Pancreas (tissue), 10 donors: ENCODE results near the gene MYH10. TPM values are rescaled to one million over a fixed set of nuclear protein-coding genes. Genes with fewer than 3 reads are reported as not detected.

Experiments used
- ATAC-seq, 4 donors: fragments of 200-7000 bp; cut with Tn5 transposase; one replicate each; pipeline versions ENCODE4 v1.8.0 to v1.9.1; 2020; ENCODE audit warnings: mild to moderate bottlenecking in 4 of 4, moderate library complexity in 4 of 4
- DNase-seq, 6 donors: peaks; one replicate each; pipeline ENCODE4 v3.0.0-alpha.2; 2020
- FAIRE-seq: peaks from 2 replicates; lab custom pipeline; 2012; peaks lifted over from hg19 to GRCh38; lab: Jason Lieb, UNC
- H3K27ac ChIP-seq, 4 donors: fragments of 200-600 bp; sonication (generic); 1 replicate in 3 of 4; 2 replicates in 1 of 4; pipeline versions ENCODE4 v1.5.0 to v1.8.0; 2020
- H3K27me3 ChIP-seq, 4 donors: fragments of 200-600 bp; one replicate each; pipeline ENCODE4 v1.8.0; 2021
- H3K36me3 ChIP-seq, 3 donors: fragments of 200-600 bp; sonication (generic) in 1 of 3; one replicate each; pipeline versions ENCODE4 v1.5.0 to v1.8.0; 2020 to 2021
- H3K4me1 ChIP-seq, 3 donors: fragments of 200-600 bp; one replicate each; pipeline ENCODE4 v1.8.0; 2021
- H3K4me3 ChIP-seq, 4 donors: fragments of 200-600 bp; sonication (generic) in 2 of 4; one replicate each; pipeline versions ENCODE4 v1.5.0 to v1.8.0; 2020 to 2021
- H3K9me3 ChIP-seq, 4 donors: fragments of 200-600 bp; one replicate each; pipeline ENCODE4 v1.8.0; 2021
- WGBS, 2 donors: extraction: QIAGEN DNeasy Blood & Tissue Kit; methylation state at CpG; one replicate each; pipeline ENCODE4 v1.1.7; 2013; 5-methylcytosine and 5-hydroxymethylcytosine counted together
- intact Hi-C, 3 donors: fragments of 100-400 bp; cut with DNase I; formaldehyde crosslinking; loops; one replicate each; pipeline versions ENCODE4 v1.11.1 to v1.14.2; 2022
- polyA plus RNA-seq, 2 donors: library from polyadenylated mRNA; stranded (reverse); fragments of 200-250 nt; gene quantifications; one replicate each; pipeline ENCODE4 v1.2.3, GENCODE V29; 2013
- total RNA-seq, 6 donors: library from RNA; stranded (reverse); fragmentation: NEBNext Ultra II Directional in 4 of 6; extraction: Animal tissue kit (Norgen Biotek cat#: 25700) in 4 of 6; gene quantifications; one replicate each; pipeline versions ENCODE4 v1.2.1 to v1.2.4, GENCODE V29; 2021 to 2023
- TF ChIP-seq, protein P1 (sequence below), 4 donors: fragments of 200-600 bp; sonication (generic) in 3 of 4; IDR thresholded peaks; one replicate each; pipeline versions ENCODE4 v1.5.0 to v1.8.0; 2021; ENCODE audit warnings: antibody characterized with exemption in 4 of 4
- donor health status: healthy with polysubstance abuse.
- donor health status: DM: no; HTN: no; CAD: no; lungs with moderate emphysema.
- donor health status: DM: no; HTN: no; CAD: no.
- donor health status: control.
- donor health status: control.
- donor health status: Bipolar disorder and iron deficiency.
- donor health status: DM: yes; HTN: yes; CAD: no.
- donor health status: DM: no; HTN: no; CAD: no.
- donor health status: DM: no; HTN: no; CAD: no.
- donor health status: DM: yes; HTN: yes; CAD: no.

MYH10 gene
- total and polyA plus RNA-seq, 8 donors: 4.6 to 28.0 (median 11.3) TPM

DNA sequence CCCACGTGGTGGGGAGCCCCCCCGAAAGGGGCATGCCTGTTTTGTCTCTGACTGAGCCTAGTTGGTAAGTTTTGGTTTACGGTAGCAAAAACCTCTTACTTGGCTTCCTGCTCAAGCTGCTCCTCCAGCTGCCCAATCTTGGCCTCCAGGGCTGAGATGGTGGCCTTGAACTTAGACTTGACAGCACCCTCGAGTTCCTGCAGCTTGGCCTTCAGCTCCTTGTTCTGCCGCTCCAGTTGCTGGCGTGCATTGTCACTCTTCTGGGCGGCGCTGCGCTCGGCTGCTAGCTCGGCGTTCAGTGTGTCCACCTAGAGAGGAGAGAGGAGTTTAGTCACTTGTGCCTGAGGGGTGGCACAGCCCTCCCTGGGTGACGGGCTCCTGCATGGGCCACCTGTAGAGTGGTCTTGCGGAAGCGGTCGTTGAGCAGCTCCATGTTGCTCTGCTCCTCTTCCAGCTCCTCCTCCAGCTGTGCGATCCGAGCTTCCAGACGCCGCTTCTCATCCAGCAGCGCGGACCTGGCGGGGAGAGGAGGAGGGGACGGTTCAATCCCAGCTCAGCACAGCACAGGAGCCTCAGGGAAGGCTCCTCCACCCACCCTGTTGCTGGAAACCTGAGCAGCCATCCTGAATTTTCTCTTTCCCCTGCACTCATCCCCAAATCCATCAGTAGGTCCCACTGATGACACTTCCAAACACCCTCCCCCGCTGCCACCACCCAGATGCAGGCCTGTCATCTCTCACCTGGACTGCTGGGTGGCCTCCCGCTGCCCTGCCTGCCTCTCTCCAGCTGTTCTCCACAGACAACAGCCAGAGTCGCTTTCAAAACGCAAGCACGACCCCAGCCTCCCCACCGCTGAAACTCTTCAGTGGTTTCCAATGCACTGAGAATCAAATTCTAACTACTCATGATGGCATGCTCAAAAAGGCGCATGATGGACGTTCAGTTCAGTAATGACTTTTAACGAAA, 150.2 kb downstream of the MYH10 start:
- no peak for FAIRE-seq
- WGBS, 2 donors: 90% methylated on average over 28 to 33 of the region's 33 CpGs
- no peaks in the 10 kb centered on the region for H3K9me3 ChIP-seq
- no peak for DNase-seq
- no peak overlapping the region for H3K4me3 ChIP-seq
- H3K27me3 ChIP-seq: no peaks in the 10 kb centered on the region
- no peak overlapping the region for H3K27ac ChIP-seq
- no peak for ATAC-seq
- intact Hi-C loops: no loop called here
- TF ChIP-seq, protein P1, sequence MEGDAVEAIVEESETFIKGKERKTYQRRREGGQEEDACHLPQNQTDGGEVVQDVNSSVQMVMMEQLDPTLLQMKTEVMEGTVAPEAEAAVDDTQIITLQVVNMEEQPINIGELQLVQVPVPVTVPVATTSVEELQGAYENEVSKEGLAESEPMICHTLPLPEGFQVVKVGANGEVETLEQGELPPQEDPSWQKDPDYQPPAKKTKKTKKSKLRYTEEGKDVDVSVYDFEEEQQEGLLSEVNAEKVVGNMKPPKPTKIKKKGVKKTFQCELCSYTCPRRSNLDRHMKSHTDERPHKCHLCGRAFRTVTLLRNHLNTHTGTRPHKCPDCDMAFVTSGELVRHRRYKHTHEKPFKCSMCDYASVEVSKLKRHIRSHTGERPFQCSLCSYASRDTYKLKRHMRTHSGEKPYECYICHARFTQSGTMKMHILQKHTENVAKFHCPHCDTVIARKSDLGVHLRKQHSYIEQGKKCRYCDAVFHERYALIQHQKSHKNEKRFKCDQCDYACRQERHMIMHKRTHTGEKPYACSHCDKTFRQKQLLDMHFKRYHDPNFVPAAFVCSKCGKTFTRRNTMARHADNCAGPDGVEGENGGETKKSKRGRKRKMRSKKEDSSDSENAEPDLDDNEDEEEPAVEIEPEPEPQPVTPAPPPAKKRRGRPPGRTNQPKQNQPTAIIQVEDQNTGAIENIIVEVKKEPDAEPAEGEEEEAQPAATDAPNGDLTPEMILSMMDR (IDR thresholded peaks at IDR 0.05): no peak
- H3K4me1 ChIP-seq: no peaks in the 10 kb centered on the region
- peaks cover 0 to 35% (median 2%) of the 10 kb centered on the region in 3 donors for H3K36me3 ChIP-seq

DNA sequence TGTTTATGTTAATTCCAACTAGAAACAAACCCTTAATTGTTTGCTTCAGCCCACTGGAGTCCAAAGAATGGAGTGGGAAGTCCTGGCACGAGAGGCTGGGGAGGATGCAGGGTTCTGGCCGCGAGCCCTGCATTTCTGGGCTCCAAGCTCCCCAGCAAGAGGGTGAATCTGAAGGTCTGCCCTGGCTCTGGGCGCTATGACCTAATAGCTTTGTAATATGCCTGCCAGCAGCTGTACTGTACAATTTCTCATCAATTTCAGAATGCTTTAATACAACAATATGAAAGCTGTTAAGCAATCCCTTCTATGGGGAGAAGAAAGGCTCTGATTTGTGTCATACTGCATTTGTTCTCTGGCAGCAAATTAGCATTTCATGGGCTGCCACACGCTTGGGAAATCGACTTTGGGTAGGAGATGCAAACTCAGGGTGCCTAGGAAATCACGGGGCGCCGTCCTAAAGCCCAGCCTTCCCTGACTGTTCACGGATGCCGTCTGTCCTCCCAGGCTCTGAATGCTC, 151.0 kb downstream of the MYH10 start:
- peaks cover 0 to 43% (median 8%) of the 10 kb centered on the region in 3 donors for H3K36me3 ChIP-seq
- H3K27ac ChIP-seq: no peak overlapping the region
- no peaks in the 10 kb centered on the region for H3K9me3 ChIP-seq
- ATAC-seq: peak in 2 of 4 donors; percentile 20 to 29
- peak in 1 of 6 donors; percentile 30 for DNase-seq
- H3K4me3 ChIP-seq: no peak overlapping the region
- WGBS, 2 donors: 78 to 80% methylated on average over 11 of the region's 11 CpGs
- H3K27me3 ChIP-seq: no peaks in the 10 kb centered on the region
- no peaks in the 10 kb centered on the region for H3K4me1 ChIP-seq
- TF ChIP-seq, protein P1 (IDR thresholded peaks at IDR 0.05): no peak
- intact Hi-C loops: no loop called here
- FAIRE-seq: no peak

DNA sequence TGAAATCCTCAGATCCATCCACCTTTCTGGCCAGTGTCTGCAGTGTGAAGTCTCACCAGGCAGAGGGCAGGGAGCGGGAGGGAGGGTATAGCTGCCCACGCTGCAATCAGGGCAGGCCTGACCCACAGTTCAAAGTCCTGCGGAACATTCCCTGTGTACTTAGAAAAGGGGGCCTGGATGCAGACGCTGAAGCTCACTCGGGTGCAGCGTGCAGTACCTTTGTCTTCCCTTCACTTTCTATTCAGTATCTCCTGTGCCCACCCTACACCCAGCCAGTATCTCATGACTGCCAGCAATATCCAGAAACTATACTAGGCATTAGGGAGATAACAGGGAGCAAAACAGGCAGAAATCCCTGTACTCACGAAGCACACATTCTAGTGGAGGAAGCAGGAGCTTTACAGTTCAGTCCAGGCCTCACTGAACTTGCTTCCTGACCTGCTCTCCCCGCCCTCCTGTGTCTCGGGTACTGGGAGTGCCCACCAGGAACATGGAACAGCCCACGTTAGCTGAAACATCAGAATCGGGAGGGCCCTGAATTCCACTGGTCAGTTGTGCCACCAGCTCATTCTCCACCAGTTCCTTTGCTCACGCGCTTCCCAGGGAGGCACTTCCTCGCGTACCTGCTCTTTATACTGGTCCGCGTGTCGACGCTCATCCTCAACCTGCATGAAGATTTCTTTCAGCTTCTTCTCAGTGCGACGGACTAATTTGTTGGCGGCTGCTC, 152.6 kb downstream of the MYH10 start:
- H3K9me3 ChIP-seq: no peaks in the 10 kb centered on the region
- no peaks in the 10 kb centered on the region for H3K4me1 ChIP-seq
- no peak overlapping the region for H3K27ac ChIP-seq
- no peaks in the 10 kb centered on the region for H3K27me3 ChIP-seq
- peak in 1 of 4 donors; percentile 8 for ATAC-seq
- no peak for FAIRE-seq
- intact Hi-C loops: no loop called here
- WGBS, 2 donors: 94% methylated on average over 22 of the region's 22 CpGs
- no peak overlapping the region for H3K4me3 ChIP-seq
- DNase-seq: peak in 1 of 6 donors; percentile 23
- H3K36me3 ChIP-seq: peaks cover 0 to 46% (median 8%) of the 10 kb centered on the region in 3 donors
- TF ChIP-seq, protein P1 (IDR thresholded peaks at IDR 0.05): no peak

DNA sequence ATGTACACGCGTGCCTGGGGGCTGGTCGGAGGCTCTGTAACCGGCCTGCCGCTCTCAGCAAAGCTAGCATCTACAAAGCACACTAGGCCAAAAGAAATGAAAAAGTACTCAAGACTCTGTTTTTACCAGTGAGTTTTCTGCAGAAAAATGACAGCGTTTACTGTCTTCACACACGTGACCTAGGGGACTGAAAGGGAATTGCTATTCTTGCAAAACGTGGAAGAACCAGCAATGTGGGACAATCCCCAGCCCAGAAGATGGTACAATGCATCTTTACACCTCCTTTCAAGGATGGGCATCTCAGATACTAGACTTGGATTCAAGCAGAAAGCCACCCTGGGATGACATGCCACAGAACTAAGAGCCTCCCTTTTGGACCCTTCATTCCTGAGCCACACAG, 153.4 kb downstream of the MYH10 start:
- FAIRE-seq (no peak), DNase-seq (peak in 1 of 6 donors; percentile 8), ATAC-seq (no peak)
- intact Hi-C loops: no loop called here
- peaks cover 0 to 50% (median 8%) of the 10 kb centered on the region in 3 donors for H3K36me3 ChIP-seq
- H3K27me3 ChIP-seq: no peaks in the 10 kb centered on the region
- WGBS, 2 donors: 93 to 94% methylated on average over 8 of the region's 8 CpGs
- no peaks in the 10 kb centered on the region for H3K9me3 ChIP-seq
- no peak overlapping the region for H3K27ac ChIP-seq
- H3K4me1 ChIP-seq: no peaks in the 10 kb centered on the region
- no peak overlapping the region for H3K4me3 ChIP-seq
- TF ChIP-seq, protein P1 (IDR thresholded peaks at IDR 0.05): no peak
